Measurements from ENCODE around the gene TMEM161A.

GRCh38 chr19:19157808-19158207, 19.5 kb upstream of the TMEM161A start:
- TF ChIP-seq CTCF (tag by site-specific recombination; IDR thresholded peaks at IDR 0.05): no peak
- no peak for TF ChIP-seq REST (tag by site-specific recombination; IDR thresholded peaks at IDR 0.05)
- TF ChIP-seq OSR2 (tag by site-specific recombination; IDR thresholded peaks at IDR 0.05): no peak
- no peak for TF ChIP-seq ZSCAN30 (tag by site-specific recombination; IDR thresholded peaks at IDR 0.05)
- TF ChIP-seq ZNF692 (tag by site-specific recombination; IDR thresholded peaks at IDR 0.05): no peak
- no peak for TF ChIP-seq KLF1 (tag by site-specific recombination; IDR thresholded peaks at IDR 0.05)
- no peak for TF ChIP-seq ZBTB8A (tag by site-specific recombination; IDR thresholded peaks at IDR 0.05)
- TF ChIP-seq ZNF600 (tag by site-specific recombination; IDR thresholded peaks at IDR 0.05): no peak
- TF ChIP-seq KLF7 (tag by site-specific recombination; IDR thresholded peaks at IDR 0.05; ENCODE audit: borderline replicate concordance): no peak

All from HEK293 (cell line).